C4-2B (cell line): ENCODE results near the gene HBS1L.

Experiments
- ZFX ChIP-seq: fragments of 450-650 bp; IDR thresholded peaks from 2 replicates; pipeline ENCODE4 v1.6.1; 2017
- TF ChIP-seq, protein P1 (sequence below): fragments of 450-650 bp; conservative IDR thresholded peaks from 2 replicates; pipeline ENCODE4 v1.5.1; 2017; ENCODE audit warnings: mild to moderate bottlenecking

DNA sequence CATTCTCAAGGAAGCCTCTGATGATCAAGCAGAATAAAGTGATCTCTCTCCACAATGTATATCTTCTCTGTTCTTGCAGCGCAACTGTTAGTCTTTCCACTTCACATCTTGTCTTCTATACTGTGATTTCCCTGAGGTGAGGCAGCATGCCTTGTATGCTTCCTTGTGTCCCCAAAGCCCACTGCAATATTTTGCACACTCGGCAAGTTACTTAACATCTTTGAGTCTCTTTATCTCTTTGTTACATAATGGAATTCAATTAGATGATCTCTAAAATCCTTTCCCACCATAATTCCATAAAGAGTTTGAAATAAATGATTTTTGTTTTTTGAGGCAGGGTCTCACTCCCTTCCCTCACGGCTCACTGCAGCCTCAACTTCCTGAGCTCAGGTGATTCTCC, 64.4 kb downstream of the HBS1L start:
- TF ChIP-seq, protein P1, sequence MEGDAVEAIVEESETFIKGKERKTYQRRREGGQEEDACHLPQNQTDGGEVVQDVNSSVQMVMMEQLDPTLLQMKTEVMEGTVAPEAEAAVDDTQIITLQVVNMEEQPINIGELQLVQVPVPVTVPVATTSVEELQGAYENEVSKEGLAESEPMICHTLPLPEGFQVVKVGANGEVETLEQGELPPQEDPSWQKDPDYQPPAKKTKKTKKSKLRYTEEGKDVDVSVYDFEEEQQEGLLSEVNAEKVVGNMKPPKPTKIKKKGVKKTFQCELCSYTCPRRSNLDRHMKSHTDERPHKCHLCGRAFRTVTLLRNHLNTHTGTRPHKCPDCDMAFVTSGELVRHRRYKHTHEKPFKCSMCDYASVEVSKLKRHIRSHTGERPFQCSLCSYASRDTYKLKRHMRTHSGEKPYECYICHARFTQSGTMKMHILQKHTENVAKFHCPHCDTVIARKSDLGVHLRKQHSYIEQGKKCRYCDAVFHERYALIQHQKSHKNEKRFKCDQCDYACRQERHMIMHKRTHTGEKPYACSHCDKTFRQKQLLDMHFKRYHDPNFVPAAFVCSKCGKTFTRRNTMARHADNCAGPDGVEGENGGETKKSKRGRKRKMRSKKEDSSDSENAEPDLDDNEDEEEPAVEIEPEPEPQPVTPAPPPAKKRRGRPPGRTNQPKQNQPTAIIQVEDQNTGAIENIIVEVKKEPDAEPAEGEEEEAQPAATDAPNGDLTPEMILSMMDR = no peak
- TF ChIP-seq ZFX = no peak
